GM21529 (cell line): ENCODE results near the gene GOLGB1.

Experiments
- ATAC-seq: cut with Tn5 transposase; IDR thresholded peaks from one replicate; pipeline ENCODE4 v1.9.1; 2021; ENCODE audit not compliant: unreplicated experiment

GOLGB1 gene

DNA sequence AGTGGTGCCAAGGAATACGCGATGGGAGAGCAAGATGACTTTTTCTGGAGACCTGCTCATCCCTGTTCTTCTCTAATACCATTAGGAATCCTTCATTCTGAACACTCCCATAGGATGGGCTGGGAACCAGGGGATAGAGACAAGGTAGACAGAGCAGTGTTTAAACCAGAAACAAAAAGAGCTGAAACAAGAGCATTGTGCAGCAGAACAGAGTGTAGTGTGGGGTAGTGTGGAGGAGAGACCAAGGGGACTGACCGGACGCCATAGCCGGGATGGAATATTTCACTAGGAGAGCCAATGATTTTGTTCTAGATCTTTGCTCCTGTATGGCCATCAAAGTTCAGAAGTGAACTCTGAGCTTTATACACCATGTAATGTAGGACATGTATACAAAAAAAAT lies 104.5 kb downstream of the GOLGB1 start:
- no peak for ATAC-seq

- ATAC-seq: no peak
Measured at GRCh38 chr3:121642601-121643314, 106.8 kb downstream of the GOLGB1 start.

- no peak for ATAC-seq
Measured at GRCh38 chr3:121641127-121641526, 108.4 kb downstream of the GOLGB1 start.

DNA sequence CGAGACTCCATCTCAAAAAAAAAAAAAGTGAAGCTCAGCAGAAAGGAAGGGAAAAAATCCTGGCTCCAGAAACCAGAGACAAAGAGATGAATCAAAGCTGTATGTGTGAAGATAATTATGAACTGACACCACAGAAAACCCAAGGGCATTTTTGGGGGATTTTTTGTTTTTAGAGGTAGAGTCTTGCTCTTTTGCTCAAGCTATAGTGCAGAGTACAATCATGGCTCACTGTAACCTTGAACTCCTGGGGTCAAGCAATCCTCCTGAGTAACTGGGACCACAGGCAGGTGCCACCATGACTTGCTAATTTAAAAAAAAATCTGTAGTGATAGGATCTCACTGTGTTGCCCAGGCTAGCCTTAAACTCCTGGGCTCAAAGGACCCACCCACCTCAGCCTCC lies 111.6 kb downstream of the GOLGB1 start:
- no peak for ATAC-seq

GRCh38 chr3:121630355-121630754 lies 119.2 kb downstream of the GOLGB1 start:
- no peak for ATAC-seq

- no peak for ATAC-seq
Measured at GRCh38 chr3:121629601-121630000, 119.9 kb downstream of the GOLGB1 start.

- ATAC-seq: no peak
Measured at GRCh38 chr3:121627622-121628021, 121.9 kb downstream of the GOLGB1 start.

GRCh38 chr3:121627211-121627610 lies 122.3 kb downstream of the GOLGB1 start:
- no peak for ATAC-seq

- ATAC-seq: no peak
Measured at GRCh38 chr3:121626495-121626894, 123.0 kb downstream of the GOLGB1 start.

GRCh38 chr3:121624147-121624899 lies 125.2 kb downstream of the GOLGB1 start:
- ATAC-seq: no peak

- ATAC-seq: no peak
Measured at GRCh38 chr3:121621491-121621890, 128.1 kb downstream of the GOLGB1 start.

- ATAC-seq: no peak
Measured at GRCh38 chr3:121619691-121620090, 129.8 kb downstream of the GOLGB1 start.
